Right atrium auricular region (tissue), 2 donors: ENCODE measurements around the gene CANX. TPM values are rescaled to one million over a fixed set of nuclear protein-coding genes. Genes with fewer than 3 reads are reported as not detected.
"Not testable (repeated sequence)": the region's sequence is repeated elsewhere in the genome, so short reads cannot be mapped to it uniquely, and the experiment has no call there.

Source experiments
- DNase-seq: peaks from one replicate; pipeline ENCODE4 v3.0.0-alpha.2; 2019; ENCODE audit warnings: low spot score
- H3K27ac ChIP-seq, 2 donors: fragments of 200-600 bp; sonication (generic); 1 replicate in 1 of 2; 2 replicates in 1 of 2; pipeline ENCODE4 v1.5.1; 2016 to 2019
- H3K27me3 ChIP-seq, 2 donors: fragments of 200-600 bp; sonication (generic); one replicate each; pipeline versions ENCODE4 v1.5.1 to v1.6.0; 2017 to 2019
- H3K36me3 ChIP-seq: fragments of 200-600 bp; sonication (generic); one replicate; pipeline ENCODE4 v1.5.1; 2016
- H3K4me1 ChIP-seq, 2 donors: fragments of 200-600 bp; sonication (generic); one replicate each; pipeline versions ENCODE4 v1.5.1 to v1.6.0; 2017 to 2019
- H3K4me3 ChIP-seq, 2 donors: fragments of 200-600 bp; sonication (generic); 1 replicate in 1 of 2; 2 replicates in 1 of 2; pipeline ENCODE4 v1.5.1; 2017 to 2019; ENCODE audit warnings: mild to moderate bottlenecking in 1 of 2, moderate library complexity in 1 of 2
- H3K9me3 ChIP-seq, 2 donors: fragments of 200-600 bp; sonication (generic); one replicate each; pipeline ENCODE4 v1.5.1; 2019
- total RNA-seq, 2 donors: library from RNA; depleted of rRNA; stranded (reverse); fragments of >200 nt; gene quantifications; one replicate each; pipeline ENCODE4 v1.1.0, GENCODE V29; 2016
- TF ChIP-seq, protein P1 (sequence below), 2 donors: fragments of 200-600 bp; sonication (generic); IDR thresholded peaks; one replicate each; pipeline ENCODE4 v1.5.1; 2019; ENCODE audit warnings: antibody characterized with exemption in 2 of 2

CANX gene
- total RNA-seq, 2 donors from 2014 or later: 288 to 297 TPM

DNA sequence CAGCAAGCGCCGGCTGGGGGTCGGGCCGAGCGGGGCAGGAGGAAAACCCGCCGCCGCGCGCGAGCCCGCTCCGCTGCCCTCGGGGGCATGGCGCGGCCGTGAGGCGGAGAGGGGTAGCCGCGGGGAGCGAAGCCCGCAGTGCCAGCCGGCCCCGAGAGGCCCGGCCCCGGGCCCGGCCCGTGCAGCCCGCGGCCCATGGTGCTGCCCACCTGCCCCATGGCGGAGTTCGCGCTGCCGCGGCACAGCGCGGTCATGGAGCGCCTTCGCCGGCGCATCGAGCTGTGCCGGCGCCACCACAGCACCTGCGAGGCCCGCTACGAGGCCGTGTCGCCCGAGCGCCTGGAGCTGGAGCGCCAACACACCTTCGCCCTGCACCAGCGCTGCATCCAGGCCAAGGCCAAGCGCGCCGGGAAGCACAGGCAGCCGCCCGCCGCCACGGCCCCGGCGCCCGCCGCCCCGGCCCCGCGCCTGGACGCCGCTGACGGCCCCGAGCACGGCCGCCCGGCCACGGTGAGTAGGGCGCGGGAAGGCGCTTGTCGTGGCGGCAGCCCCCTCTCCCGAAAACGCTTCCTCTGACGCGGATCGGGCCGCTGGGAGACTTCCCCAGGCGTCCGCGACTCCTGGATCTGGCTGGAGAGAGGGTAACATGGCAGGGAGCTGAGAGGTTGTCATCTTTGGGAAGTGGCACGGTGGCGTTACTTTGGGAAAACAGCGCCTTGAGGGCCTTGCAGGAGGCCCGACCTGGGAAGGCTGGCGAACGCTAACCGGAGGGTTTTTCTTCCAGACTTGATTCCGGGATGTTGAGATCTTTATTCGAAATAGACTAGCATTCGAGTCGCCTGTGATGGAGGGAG lies 34.4 kb downstream of the CANX start:
- H3K4me1 ChIP-seq: peaks cover 0 to 48% of the 10 kb centered on the region in 2 donors

DNA sequence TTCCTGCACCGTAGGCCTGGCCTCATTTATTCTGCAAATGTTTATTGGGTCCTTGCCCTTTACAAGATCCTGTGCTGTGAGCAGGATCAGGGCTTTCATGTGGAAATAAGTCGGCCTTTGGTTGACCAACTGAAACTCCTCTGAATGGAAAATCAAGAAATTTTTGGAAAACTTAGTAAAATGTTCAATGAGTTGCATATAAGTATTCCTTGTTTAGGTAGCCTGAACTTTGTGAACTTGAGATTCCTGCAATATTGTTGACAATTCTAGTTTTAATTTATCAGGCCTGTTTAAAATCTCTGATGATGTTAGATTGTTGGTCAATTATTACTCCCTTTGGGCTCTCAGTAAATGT lies 35.0 kb downstream of the CANX start:
- H3K27me3 ChIP-seq: no peaks in the 10 kb centered on the region

More for the DNA sequence above, 34.4 kb downstream of the CANX start:
- Histone ChIP-seq H3K4me3 (peak overlapping the region; percentile 85 to 90), H3K9me3 (no peaks in the 10 kb centered on the region), H3K27ac (peak overlapping the region; percentile 89 to 92), H3K36me3 (peaks cover 30% of the 10 kb centered on the region), H3K27me3 (no peaks in the 10 kb centered on the region)
- TF ChIP-seq, protein P1, sequence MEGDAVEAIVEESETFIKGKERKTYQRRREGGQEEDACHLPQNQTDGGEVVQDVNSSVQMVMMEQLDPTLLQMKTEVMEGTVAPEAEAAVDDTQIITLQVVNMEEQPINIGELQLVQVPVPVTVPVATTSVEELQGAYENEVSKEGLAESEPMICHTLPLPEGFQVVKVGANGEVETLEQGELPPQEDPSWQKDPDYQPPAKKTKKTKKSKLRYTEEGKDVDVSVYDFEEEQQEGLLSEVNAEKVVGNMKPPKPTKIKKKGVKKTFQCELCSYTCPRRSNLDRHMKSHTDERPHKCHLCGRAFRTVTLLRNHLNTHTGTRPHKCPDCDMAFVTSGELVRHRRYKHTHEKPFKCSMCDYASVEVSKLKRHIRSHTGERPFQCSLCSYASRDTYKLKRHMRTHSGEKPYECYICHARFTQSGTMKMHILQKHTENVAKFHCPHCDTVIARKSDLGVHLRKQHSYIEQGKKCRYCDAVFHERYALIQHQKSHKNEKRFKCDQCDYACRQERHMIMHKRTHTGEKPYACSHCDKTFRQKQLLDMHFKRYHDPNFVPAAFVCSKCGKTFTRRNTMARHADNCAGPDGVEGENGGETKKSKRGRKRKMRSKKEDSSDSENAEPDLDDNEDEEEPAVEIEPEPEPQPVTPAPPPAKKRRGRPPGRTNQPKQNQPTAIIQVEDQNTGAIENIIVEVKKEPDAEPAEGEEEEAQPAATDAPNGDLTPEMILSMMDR (IDR thresholded peaks at IDR 0.05): no peak
- DNase-seq: peak; percentile 61

DNA sequence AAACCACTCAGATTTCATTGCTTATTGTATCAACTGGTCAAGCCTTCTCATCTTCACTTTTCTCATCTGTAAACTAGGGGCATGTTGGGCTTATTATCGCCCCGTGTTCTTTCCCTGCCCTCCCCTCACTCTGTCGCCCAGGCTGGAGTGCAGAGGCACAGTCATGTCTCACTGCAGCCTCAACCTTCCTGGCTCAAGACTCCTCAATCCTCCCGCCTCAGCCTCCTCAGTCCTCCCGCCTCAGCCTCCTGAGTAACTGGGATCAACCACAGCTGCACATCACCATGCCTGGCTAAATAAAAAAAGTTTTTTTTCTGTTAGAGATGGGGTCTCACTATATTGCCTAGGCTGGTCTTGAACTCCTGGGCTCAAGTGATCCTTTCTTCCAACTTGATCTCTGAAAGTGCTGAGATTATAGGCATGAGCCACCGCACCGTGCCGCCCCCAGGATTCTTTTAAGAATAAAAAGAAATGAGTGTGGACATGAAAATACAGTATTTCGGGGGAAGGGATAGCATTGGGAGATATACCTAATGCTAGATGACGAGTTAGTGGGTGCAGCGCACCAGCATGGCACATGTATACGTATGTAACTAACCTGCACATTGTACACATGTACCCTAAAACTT lies 35.9 kb downstream of the CANX start:
- Histone ChIP-seq H3K4me1 (peaks cover 0 to 52% of the 10 kb centered on the region in 2 donors), H3K9me3 (no peaks in the 10 kb centered on the region), H3K4me3 (peak overlapping the region in 1 of 2 donors; percentile 90), H3K27me3 (no peaks in the 10 kb centered on the region), H3K27ac (peak overlapping the region in 1 of 2 donors; percentile 92), H3K36me3 (peaks cover 15% of the 10 kb centered on the region)
- TF ChIP-seq, protein P1 (IDR thresholded peaks at IDR 0.05): no peak
- DNase-seq: no peak

More for the DNA sequence above, 35.0 kb downstream of the CANX start:
- Histone ChIP-seq H3K4me3 (peak overlapping the region; percentile 85 to 90), H3K9me3 (no peaks in the 10 kb centered on the region), H3K36me3 (peaks cover 24% of the 10 kb centered on the region), H3K27ac (peak overlapping the region; percentile 89 to 92), H3K4me1 (peaks cover 0 to 51% of the 10 kb centered on the region in 2 donors)
- DNase-seq: no peak
- TF ChIP-seq, protein P1 (IDR thresholded peaks at IDR 0.05): no peak

DNA sequence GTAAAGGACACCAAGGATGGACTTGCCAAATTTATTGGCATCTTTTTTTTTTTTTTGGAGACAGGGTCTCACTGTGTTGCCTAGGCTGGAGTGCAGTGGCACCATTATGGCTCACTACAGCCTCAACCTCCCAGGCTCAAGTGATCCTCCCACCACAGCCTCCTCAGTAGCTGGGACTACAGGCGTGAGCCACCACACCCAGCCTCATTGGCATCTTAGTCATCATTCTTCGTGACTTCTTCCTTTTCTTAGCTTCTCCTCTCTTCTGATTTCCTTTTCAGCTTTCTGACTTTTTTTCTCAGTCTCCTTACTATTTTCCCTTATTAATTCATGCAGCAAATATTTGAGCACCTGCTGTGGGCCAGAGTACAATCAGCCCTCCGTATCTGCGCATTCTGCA lies 40.0 kb downstream of the CANX start:
- no peak for DNase-seq
- Histone ChIP-seq H3K27ac (no peak overlapping the region), H3K9me3 (no peaks in the 10 kb centered on the region), H3K27me3 (no peaks in the 10 kb centered on the region), H3K36me3 (no peaks in the 10 kb centered on the region), H3K4me3 (no peak overlapping the region), H3K4me1 (peaks cover 0 to 41% of the 10 kb centered on the region in 2 donors)
- TF ChIP-seq, protein P1 (IDR thresholded peaks at IDR 0.05): no peak

DNA sequence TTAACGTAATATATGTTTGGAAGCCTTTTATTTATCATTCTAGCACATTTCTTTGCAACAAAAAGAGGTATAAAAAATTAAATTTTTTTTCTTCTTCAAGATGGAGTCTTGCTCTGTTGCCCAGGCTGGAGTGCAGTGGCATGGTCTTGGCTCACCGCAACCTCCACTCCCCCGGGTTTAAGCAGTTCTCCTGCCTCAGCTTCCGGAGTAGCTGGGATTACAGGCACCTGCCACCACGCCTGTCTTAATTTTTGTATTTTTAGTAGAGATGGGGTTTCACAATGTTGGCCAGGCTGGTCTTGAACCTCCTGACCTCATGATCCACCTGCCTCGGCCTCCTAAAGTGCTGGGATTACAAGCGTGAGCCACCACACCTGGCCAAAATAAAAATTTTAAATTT lies 45.3 kb downstream of the CANX start:
- H3K27ac ChIP-seq, H3K4me3 ChIP-seq, H3K36me3 ChIP-seq, H3K9me3 ChIP-seq, H3K4me1 ChIP-seq, DNase-seq, H3K27me3 ChIP-seq: not testable (repeated sequence)

DNA sequence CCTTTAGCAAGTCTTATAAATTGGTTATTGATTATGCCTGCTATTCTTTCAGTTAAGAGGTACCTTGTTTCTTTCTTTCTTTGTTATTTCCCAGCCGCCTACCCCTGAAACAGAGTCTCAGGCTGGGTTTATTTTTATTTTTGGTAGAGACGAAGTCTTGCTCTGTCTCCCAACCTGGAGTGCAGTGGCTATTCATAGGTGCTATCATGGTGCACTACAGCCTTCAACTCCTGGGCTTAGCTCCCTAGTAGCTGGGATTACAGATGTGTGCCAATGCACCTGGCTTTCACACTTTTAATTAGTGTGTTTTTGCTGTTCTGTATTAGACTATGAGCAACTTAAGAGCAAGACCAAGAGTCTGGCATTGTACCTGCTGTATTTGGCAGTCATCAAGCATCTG lies 48.1 kb downstream of the CANX start:
- Histone ChIP-seq H3K4me3 (no peak overlapping the region), H3K27me3 (no peaks in the 10 kb centered on the region), H3K4me1 (peaks cover 0 to 8% of the 10 kb centered on the region in 2 donors), H3K27ac (no peak overlapping the region), H3K36me3 (no peaks in the 10 kb centered on the region), H3K9me3 (no peaks in the 10 kb centered on the region)
- DNase-seq: no peak
- TF ChIP-seq, protein P1 (IDR thresholded peaks at IDR 0.05): no peak
